GM18517 (cell line): ENCODE measurements around the gene POU3F2.

Experiments used
- ATAC-seq: cut with Tn5 transposase; IDR thresholded peaks from one replicate; pipeline ENCODE4 v1.9.1; 2021; ENCODE audit warnings: mild to moderate bottlenecking, moderate library complexity; ENCODE audit not compliant: unreplicated experiment

Gene POU3F2

DNA sequence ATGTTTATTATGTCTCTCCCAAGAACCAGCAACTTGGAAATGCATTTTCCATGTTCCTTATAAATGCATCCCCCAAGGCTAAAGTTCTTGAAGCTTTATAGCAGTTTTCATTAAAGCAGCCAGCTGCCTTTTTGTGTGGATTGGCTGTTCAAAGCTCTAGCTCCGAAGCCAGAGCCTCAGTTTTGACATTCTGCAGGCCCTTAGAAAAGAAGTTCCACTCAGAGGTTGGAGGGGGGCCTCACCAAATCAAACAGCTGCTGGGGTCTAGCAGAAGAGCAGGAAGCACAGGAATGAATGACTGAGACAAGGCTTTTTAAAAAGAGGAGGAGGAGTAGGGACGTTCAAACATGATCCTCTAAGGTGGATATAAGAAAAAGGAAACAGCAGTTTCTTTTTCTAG lies 4.2 kb upstream of the POU3F2 start:
- no peak for ATAC-seq

- ATAC-seq: no peak
These were observed 3.1 kb upstream of the POU3F2 start for GRCh38 chr6:98831057-98831958.

DNA sequence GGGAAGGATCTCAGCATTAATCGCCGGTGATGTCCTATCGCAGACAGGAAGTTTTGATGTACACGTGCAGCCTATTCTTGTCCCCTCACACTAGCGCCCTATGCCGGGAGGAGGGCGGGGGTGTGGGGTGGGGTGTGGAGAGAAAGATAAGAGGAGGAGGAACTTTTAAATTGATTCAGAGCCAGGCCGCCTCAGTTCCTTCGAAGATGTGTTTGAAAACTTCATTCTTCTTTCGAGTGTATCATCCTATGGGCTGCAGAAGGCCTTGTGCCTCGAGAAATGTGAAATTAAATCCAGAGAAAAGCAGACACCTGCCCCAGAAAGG lies 2.5 kb upstream of the POU3F2 start:
- no peak for ATAC-seq

GRCh38 chr6:98832284-98833056 lies 1.9 kb upstream of the POU3F2 start:
- ATAC-seq: no peak

- no peak for ATAC-seq
These were observed 1.4 kb upstream of the POU3F2 start for GRCh38 chr6:98833057-98833306.

GRCh38 chr6:98833307-98834059 lies 891 bp upstream of the POU3F2 start:
- ATAC-seq: no peak

DNA sequence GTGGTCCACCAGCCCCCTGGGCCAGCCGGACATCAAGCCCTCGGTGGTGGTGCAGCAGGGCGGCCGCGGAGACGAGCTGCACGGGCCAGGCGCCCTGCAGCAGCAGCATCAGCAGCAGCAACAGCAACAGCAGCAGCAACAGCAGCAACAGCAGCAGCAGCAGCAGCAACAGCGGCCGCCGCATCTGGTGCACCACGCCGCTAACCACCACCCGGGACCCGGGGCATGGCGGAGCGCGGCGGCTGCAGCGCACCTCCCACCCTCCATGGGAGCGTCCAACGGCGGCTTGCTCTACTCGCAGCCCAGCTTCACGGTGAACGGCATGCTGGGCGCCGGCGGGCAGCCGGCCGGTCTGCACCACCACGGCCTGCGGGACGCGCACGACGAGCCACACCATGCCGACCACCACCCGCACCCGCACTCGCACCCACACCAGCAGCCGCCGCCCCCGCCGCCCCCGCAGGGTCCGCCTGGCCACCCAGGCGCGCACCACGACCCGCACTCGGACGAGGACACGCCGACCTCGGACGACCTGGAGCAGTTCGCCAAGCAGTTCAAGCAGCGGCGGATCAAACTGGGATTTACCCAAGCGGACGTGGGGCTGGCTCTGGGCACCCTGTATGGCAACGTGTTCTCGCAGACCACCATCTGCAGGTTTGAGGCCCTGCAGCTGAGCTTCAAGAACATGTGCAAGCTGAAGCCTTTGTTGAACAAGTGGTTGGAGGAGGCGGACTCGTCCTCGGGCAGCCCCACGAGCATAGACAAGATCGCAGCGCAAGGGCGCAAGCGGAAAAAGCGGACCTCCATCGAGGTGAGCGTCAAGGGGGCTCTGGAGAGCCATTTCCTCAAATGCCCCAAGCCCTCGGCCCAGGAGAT lies 1.0 kb downstream of the POU3F2 start:
- no peak for ATAC-seq

GRCh38 chr6:98836025-98836961 lies 1.9 kb downstream of the POU3F2 start:
- ATAC-seq: no peak

DNA sequence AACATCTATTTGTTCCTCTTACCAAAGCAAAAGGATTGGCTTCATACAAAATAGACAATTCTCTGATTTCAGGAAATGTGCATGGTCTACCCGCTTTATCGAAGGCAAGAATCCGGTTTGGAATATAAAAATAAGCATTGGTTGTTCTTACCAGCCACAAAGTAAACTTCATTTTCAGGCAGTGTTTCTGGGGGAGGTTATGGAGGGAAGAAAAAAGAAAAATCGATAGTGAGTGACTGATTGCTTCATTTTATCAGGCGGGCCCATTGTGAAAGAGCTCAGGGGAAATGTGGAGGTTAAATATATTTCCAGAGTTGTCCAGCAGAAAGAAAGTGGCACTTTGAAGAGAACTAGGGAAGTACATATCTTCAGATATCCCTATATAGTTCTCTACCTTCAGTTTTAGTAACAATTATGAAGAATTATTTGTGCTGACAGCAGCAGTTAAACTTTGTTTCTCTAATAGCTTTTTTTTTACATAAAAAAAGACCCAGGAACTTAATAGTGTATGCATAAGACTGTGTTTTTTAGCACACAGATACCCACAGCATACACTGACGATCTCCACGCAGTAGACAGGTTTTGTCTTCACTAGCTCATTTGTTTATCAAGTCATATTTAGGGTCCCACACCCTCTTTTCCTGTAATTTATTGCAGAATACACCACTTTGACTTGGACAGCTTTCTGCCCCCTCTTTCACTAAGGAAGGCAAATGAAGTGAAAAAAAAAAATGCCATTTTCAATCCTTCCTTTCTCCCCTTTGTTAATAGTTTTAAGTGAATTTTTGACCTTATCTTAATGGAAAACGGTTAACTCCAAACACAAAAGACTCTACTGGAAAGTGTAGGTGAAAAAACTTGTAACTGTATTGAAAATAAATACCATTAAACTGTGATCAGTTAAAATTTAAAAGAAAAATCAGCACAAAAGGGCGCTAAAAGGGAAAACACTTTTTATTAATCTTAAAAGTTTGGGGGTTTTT lies 2.9 kb downstream of the POU3F2 start:
- no peak for ATAC-seq

DNA sequence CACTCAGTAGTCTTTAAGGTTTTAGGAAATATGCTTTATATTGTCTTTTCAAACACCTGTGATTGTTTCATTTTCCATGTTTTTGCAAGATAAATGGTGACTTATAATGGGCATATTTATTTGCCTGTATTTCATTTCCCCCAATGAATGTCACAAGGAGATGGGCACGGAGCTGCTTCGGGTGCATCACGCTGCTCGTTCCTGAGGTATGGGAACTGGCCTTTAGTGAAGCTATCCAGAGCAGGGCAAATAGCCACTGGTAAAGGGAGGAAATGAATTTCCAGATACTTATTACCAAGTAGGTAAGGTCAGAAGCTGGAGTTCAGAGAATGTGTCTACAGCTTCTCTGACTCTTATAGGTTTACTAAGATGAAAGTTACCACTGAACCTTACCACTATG lies 3.7 kb downstream of the POU3F2 start:
- no peak for ATAC-seq

DNA sequence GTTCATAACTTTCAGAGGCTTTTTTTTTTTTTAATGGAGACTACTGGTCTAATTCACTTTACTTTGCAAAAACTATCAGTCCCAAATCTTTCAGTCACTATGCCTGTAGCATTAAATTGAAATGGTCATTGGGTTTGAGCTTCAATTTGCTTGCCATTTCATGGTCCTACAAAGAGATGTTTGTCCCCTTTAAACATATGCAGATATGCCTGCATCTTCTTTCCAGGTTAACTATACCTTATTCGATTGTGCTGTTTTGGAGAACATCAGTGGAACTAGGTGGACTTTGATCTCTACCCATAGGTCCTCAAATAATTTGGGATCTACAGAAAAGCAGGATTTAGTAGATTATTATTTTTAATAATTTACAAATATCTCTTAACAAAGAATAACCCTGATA lies 4.6 kb downstream of the POU3F2 start:
- no peak for ATAC-seq

- ATAC-seq: no peak
These were observed 5.5 kb downstream of the POU3F2 start for GRCh38 chr6:98839781-98840361.

GRCh38 chr6:98840385-98840784 lies 6.0 kb downstream of the POU3F2 start:
- ATAC-seq: no peak

DNA sequence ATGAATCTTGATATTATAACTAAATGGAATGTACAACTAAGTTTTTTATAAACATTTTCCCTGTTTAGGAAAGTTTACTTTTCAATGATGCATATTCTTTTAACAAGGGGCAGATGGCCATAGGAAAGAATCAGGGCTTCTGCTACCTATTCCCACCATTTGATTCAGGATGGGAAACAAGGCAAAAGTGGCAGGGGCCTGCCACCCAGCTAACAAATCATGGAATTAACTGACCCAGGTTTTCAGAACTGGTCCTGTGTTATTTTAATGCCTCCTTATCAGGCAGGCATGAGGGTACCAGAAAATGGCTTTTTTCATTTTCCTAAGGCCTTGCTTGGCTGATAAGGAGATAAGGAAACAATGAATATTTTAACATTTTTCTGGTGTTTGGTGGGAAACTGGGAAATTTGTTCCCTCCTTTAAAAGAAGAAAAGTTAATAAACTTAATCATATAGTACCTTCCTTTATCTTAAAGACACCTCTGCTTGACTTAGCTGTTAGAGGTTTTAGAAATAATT lies 6.7 kb downstream of the POU3F2 start:
- ATAC-seq: no peak

- no peak for ATAC-seq
These were observed 7.4 kb downstream of the POU3F2 start for GRCh38 chr6:98841621-98842341.

DNA sequence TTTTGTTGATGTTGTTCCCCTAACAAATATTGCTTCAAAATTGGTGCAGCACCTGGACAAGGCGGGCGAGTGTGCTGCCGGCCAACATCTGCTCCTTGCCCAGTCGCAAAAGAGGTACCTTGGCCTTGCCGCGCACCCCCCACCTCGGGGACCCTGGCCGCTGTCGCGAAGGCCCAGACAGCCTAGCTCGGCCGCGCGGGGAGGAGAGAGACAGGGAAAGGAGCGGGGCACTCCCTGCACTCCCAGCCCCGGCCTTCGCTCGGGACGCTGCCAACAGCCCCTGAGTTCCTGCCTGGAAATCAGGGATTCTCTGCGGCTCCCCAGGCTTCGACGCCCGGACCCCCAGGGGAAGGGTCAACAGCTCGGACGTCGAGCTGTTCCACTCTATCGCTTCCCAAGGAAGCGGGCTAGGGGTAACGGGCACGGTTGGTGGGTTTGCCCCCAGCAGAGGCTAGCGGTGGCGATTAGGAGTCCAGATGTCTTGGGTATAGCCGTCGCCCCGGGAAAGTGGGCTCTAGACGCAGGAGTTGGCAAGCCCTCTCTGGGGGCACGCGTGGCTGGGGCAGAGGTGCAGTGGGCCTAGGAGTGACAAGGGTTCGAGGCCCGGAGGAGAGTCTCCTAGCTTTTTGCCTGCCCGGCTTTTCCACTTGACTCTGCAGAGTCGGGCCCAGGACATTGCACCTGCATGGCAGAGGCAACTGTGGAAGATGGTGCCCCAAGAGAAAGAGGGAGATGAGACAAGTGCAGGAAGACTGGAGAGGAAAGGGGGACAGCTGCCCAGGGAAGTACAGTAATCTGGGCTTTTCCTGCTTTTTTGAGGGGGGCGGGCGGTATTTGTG lies 8.2 kb downstream of the POU3F2 start:
- no peak for ATAC-seq
